GM04504 (cell line): Measurements from ENCODE around the gene RTL5.
"Not testable (repeated sequence)": the region's sequence is repeated elsewhere in the genome, so short reads cannot be mapped to it uniquely, and the experiment has no call there.

ENCODE experiments used
- DNase-seq: peaks from one replicate; pipeline ENCODE4 v3.0.0-alpha.2; 2012; ENCODE audit warnings: low read depth

Gene RTL5

DNA sequence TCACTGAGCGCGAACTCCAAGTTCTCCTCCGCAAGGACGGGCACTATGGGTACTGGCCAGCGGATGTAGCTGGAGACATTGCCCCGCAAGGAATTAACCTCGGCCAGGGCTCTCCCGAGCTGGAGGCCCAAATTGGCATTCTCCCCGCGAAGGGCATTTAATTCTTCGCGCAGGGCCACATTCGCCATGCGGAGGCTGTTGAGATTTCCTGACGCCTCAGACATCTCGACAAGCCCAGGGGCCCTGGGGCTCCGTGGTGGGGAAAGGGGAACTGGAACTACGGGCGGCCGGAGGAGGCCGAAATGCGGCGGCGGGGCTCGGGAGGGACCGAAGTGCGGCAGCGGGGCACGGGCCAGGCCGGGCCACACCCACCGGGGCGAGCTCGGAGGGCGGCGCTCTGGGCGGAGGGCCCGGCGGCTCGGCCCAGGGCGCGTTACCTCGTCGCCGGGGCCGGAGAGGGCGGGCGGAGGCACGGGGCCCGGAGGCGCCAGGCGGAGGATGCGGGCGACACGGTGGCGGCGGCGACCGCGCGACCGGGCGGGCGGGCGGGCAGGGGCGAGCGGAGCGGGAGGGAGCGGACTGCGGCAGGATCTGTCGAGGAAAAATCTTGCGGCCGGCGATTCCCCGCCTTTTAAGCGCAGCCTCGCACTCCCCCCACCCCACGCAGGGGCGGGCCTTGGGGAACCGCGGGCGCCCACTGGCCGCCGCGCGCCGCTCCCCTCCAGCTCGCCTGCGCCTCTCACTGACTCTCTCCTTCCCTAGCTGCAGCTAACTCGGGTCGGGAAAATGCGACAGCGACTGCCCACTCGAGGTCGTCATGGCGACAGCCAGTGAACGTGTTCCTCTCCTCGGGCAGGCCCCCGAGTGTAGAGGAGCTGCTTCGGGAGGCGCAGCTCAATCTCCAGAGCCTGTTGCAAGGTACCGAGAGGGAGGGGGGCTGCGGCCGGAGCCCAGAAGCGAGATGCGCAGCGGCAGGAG, at the start of gene RTL5:
Gene RTL5, minus strand, starts transcription at position 599 of the 978 bp plus-strand sequence.
- DNase-seq: peak; percentile 76

- no peak for DNase-seq
Observed at GRCh38 chrX:72180539-72180938, 48.8 kb upstream of the RTL5 start.

DNA sequence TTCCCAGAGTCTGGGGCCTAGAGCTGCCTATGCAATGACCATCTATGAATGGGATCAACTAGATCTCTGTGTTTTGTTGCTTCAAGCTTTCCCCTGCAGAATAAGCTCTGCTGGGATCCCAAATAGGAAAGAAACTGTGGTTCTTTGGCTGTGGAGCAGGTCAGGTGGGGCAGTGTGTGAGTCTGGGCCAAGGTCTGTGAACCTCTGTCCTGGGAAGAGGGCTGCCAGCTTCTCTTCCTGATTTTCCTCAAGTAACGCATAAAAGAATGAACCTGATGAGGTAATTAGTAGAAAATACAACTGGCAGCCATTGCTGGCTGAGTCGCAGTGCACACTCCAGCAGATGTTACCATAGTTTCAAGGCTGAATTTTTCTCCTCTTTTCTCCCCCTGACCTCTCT, 45.3 kb upstream of the RTL5 start:
- no peak for DNase-seq

GRCh38 chrX:72176289-72176688, 44.6 kb upstream of the RTL5 start:
- not testable (repeated sequence) for DNase-seq

GRCh38 chrX:72169008-72169728, 37.5 kb upstream of the RTL5 start:
- no peak for DNase-seq

DNA sequence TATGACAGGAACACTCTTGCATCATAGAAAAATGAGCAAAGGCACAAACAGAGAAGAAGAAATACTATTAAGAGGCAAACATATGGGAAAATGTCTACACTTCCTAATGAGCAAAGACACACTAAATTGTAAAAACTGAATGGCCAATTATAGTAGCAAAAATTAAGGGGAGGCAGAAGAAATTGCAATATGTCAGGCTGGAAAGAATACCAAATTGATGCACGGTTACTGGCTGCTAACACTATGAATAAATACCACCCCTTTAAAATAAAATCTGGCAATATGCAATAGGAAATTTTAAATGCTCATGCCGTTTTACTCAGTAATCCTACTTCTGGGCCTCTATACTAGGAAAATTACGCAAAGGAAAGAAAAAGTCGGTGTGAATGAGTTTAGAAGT, 33.8 kb upstream of the RTL5 start:
- no peak for DNase-seq

- no peak for DNase-seq
Observed at GRCh38 chrX:72159769-72160168, 28.1 kb upstream of the RTL5 start.

DNA sequence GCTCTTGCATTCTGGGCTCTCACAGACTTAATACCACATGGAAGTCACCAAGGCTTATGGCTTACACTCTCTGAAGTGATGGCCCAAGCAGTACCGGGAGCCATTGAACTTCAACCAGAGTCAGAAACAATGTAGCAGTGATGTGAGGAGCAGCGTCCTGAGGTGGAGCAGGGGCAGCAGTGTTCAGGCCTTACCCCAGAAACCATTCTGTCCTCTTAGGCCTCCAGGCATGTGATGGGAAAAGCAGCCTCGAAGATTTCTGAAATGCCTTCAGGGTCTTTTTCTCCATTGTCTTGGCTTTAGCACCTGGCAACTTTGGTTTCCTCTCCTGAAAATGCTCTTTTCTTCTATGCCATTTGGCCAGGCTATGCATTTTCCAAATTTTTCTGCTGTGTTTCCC, 27.1 kb upstream of the RTL5 start:
- DNase-seq: no peak

- no peak for DNase-seq
Observed at GRCh38 chrX:72146527-72146926, 14.8 kb upstream of the RTL5 start.

DNA sequence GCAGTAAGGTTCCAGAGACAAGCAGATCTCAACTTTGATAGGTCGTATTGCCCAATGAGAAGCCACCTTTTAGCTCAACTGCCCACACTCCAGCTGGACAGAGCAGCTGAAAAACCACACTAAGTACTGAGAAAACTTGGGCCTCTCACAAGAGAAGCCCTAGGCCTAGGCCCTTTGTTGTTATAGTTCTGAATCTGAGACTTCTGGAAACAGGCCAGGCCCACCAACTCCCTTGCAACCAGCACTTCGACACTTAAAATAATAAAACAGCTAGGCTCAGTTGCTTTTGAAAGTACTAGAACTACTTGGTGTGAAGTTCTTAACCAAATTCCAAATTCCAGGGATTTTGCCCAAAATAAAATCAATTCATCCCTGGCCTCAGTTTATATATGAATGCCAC, 13.5 kb upstream of the RTL5 start:
- DNase-seq: no peak

DNA sequence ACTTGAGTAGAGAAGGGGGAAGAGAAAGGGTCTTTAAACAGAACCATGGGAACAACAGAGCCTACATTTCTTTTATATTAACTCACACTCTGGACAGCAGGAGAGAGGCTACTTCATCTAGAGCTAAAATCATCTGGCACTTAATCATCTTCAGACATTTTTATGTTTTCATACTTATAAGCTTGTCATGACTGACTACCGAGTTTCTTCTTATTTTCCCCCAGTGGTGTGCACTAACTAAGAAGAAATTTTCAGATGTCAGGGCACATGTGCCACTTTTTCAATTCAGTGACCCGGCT, 11.8 kb upstream of the RTL5 start:
- DNase-seq: no peak

GRCh38 chrX:72142794-72143608, 11.3 kb upstream of the RTL5 start:
- no peak for DNase-seq

GRCh38 chrX:72142094-72142793, 10.5 kb upstream of the RTL5 start:
- no peak for DNase-seq

- DNase-seq: no peak
Observed at GRCh38 chrX:72141372-72142004, 9.8 kb upstream of the RTL5 start.

- no peak for DNase-seq
Observed at GRCh38 chrX:72139538-72139937, 7.8 kb upstream of the RTL5 start.

DNA sequence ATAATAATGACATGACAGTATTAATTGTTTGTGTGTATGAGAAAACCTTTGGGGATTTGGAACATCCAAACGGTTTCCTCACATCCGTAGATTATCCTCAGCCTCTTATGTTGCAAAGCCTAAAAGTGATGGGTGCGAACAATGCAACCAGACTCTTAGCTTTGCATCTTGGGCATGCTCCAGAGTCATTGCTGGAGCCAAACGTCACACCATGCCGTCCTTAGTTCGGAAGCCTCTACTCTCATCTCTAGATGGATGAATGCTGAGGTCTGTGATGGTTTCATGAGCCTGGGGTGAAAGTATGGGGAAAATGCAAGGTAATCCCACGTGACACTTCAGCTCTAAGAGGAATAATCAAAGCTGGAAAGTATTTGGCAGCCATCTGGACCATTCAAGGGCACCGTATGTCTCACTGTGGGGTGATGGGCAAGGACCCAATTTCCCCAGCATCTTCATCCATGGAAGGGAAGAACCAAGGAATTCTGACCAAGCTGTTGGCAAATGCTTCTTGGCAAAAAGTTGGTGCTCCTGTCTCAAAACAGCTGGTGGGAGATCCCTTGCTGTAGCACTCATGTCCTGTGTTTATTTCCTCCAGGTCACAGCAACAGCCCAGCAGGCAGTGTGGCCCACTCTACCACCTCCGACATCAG, 6.3 kb upstream of the RTL5 start:
- DNase-seq: no peak

DNA sequence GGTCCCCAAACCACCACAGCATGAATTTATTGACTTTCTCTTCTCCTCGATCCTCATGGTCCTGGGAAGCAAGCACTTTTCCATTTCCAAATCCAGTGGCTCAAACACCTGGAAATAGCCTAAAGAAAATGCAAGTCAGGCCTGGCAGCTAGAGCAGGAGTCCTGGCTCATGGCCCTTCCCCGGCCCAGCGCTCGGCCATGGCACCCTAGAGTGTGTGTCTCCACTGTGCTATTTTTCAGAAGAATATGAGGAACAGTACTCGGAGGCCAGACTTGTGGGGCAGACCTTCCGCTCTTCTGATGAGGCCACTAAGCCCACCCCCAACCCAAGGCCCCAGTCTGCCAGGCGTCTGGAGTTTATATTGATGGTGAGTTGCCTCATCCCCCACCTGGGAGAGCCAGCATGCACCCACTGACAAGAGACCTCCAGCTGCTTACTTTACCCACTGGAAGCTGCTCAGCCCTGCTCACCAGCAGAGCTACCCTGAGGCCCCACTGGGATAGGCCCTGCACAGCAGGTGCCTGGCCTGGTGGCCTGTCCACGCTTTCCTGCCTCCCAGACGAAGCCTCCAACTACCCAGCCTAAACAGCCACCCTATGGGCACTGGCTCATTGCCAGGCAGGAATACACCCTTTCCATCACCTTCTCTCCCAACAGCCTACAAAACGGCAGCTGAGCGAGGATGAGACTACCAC, 2.3 kb upstream of the RTL5 start:
- no peak for DNase-seq

DNA sequence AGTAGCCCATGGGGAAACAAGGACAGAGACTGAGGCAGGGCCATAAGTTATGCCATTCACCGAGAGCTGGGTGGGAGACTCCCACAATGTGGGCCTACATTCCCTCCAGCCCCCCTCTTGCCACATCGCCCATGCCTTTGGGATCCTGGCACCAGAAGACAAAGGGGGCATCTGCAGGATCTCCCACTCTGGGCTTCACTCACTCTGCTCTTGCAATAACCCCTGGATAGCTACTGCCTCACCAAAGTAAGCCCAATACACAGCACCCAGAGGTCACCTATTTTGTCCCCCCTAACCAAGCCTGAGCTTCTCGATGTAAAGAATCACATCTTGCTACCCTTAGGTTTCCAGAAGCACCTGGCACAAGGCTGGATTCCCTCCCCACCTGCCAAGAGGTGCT, 741 bp upstream of the RTL5 start:
- DNase-seq: no peak

DNA sequence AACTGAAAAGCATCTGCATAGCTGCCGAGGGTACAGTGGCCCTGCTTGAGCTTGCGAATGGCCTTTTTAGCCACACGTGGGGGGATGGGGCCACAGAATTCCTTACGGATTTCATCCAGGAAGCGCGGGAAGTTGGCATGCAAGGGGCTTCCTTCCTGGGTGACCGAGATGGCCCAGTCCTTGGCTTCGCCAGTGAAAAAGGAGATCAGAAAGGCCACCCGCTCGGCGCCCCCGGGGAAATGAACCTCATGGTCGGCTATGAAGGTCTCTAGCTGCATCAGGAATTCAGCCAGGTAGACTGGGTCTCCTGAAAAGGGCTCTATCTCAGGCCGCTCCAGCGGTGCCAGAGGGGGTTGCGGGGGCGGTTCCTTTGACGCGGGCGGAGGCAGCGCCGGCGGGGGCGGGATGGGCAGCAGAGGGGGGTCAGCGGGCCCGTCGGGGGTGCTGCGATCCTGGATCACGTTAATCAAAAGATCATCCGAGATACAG, 909 bp downstream of the RTL5 start:
- no peak for DNase-seq

- no peak for DNase-seq
Observed at GRCh38 chrX:72130156-72130761, 1.5 kb downstream of the RTL5 start.
